ENCODE measurements around the gene DCDC1.

Gene DCDC1

GRCh38 chr11:31139479-31139878 is 230.1 kb downstream of the DCDC1 start:
- no peak for TF ChIP-seq CTCF (IDR thresholded peaks at IDR 0.05; ENCODE audit: insufficient read depth, low read depth, low read length, missing control alignments)
- no peak for DNase-seq (ENCODE audit: low read depth)
- H3K4me3 ChIP-seq (ENCODE audit: low read length), result no peak overlapping the region

- DNase-seq (ENCODE audit: low read depth), result no peak
- no peak for TF ChIP-seq CTCF (IDR thresholded peaks at IDR 0.05; ENCODE audit: insufficient read depth, low read depth, low read length, missing control alignments)
- no peak overlapping the region for H3K4me3 ChIP-seq (ENCODE audit: low read length)
Observed at GRCh38 chr11:31132531-31133421, 236.8 kb downstream of the DCDC1 start.

GRCh38 chr11:31131760-31132159 is 237.8 kb downstream of the DCDC1 start:
- H3K4me3 ChIP-seq (ENCODE audit: low read length), result no peak overlapping the region
- no peak for DNase-seq (ENCODE audit: low read depth)
- no peak for TF ChIP-seq CTCF (IDR thresholded peaks at IDR 0.05; ENCODE audit: insufficient read depth, low read depth, low read length, missing control alignments)

- no peak for TF ChIP-seq CTCF (IDR thresholded peaks at IDR 0.05; ENCODE audit: insufficient read depth, low read depth, low read length, missing control alignments)
- H3K4me3 ChIP-seq (ENCODE audit: low read length), result no peak overlapping the region
- no peak for DNase-seq (ENCODE audit: low read depth)
Observed at GRCh38 chr11:31127290-31127689, 242.2 kb downstream of the DCDC1 start.

GRCh38 chr11:31120428-31120827 is 249.1 kb downstream of the DCDC1 start:
- DNase-seq (ENCODE audit: low read depth), result no peak
- no peak overlapping the region for H3K4me3 ChIP-seq (ENCODE audit: low read length)
- TF ChIP-seq CTCF (IDR thresholded peaks at IDR 0.05; ENCODE audit: insufficient read depth, low read depth, low read length, missing control alignments), result no peak

- DNase-seq (ENCODE audit: low read depth), result no peak
- no peak overlapping the region for H3K4me3 ChIP-seq (ENCODE audit: low read length)
- TF ChIP-seq CTCF (IDR thresholded peaks at IDR 0.05; ENCODE audit: insufficient read depth, low read depth, low read length, missing control alignments), result no peak
Observed at GRCh38 chr11:31118566-31118965, 251.0 kb downstream of the DCDC1 start.

GRCh38 chr11:31117038-31117437 is 252.5 kb downstream of the DCDC1 start:
- TF ChIP-seq CTCF (IDR thresholded peaks at IDR 0.05; ENCODE audit: insufficient read depth, low read depth, low read length, missing control alignments), result no peak
- no peak overlapping the region for H3K4me3 ChIP-seq (ENCODE audit: low read length)
- DNase-seq (ENCODE audit: low read depth), result no peak
